Measurements from ENCODE around the gene TMEM63C.

TMEM63C gene

DNA sequence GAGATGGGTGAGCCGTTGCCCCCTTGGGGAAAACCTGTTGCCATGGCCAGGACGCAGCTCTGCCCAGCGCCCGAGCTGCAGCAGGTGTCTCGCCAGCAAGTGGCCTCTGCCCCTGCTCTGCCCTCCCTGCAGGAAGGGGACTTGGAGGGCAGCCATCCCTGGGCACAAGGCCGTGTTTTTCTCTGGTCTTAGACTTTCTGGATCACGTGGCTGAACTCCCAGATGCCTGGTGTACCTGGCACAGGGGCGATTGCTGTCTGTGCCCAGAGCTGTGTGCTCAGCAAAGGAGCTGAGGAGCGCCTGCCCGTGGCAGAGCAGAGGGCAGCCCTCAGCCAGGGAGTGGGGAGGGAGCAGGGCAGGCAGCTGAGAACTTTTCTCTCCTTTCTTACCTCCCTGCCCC is 38.0 kb downstream of the TMEM63C start:
- no peaks in the 10 kb centered on the region for H3F3A ChIP-seq (ENCODE audit: insufficient read depth, low read length)
- H3K79me2 ChIP-seq (ENCODE audit: insufficient read depth, low read length), result no peaks in the 10 kb centered on the region
- no peak overlapping the region for H3K27ac ChIP-seq (ENCODE audit: low read depth, low read length, poor library complexity, severe bottlenecking)
- H3K36me3 ChIP-seq (ENCODE audit: insufficient read depth, low read length), result no peaks in the 10 kb centered on the region
- no peaks in the 10 kb centered on the region for H4K20me1 ChIP-seq (ENCODE audit: insufficient read depth, low read length)
- H3K4me1 ChIP-seq (ENCODE audit: insufficient read depth, low read length, severe bottlenecking), result no peaks in the 10 kb centered on the region
- H3K4me3 ChIP-seq (ENCODE audit: low read depth, low read length, poor library complexity, severe bottlenecking), result no peak overlapping the region
- no peaks in the 10 kb centered on the region for H3K27me3 ChIP-seq (ENCODE audit: insufficient read depth, low read length)
- no peak overlapping the region for H3K4me2 ChIP-seq (ENCODE audit: low read length)
- TF ChIP-seq, protein P1, sequence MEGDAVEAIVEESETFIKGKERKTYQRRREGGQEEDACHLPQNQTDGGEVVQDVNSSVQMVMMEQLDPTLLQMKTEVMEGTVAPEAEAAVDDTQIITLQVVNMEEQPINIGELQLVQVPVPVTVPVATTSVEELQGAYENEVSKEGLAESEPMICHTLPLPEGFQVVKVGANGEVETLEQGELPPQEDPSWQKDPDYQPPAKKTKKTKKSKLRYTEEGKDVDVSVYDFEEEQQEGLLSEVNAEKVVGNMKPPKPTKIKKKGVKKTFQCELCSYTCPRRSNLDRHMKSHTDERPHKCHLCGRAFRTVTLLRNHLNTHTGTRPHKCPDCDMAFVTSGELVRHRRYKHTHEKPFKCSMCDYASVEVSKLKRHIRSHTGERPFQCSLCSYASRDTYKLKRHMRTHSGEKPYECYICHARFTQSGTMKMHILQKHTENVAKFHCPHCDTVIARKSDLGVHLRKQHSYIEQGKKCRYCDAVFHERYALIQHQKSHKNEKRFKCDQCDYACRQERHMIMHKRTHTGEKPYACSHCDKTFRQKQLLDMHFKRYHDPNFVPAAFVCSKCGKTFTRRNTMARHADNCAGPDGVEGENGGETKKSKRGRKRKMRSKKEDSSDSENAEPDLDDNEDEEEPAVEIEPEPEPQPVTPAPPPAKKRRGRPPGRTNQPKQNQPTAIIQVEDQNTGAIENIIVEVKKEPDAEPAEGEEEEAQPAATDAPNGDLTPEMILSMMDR (IDR thresholded peaks at IDR 0.05; ENCODE audit: low read length), result no peak
- no peak for TF ChIP-seq EZH2 (IDR thresholded peaks at IDR 0.05; ENCODE audit: borderline replicate concordance, low read length)
- no peaks in the 10 kb centered on the region for H3K9me2 ChIP-seq (ENCODE audit: low read depth, low read length)
- H3K9me3 ChIP-seq (ENCODE audit: low read length), result no peaks in the 10 kb centered on the region
- no peak overlapping the region for H2AFZ ChIP-seq (ENCODE audit: low read length)
- H3K9ac ChIP-seq (ENCODE audit: low read length), result no peak overlapping the region

- H3K36me3 ChIP-seq (ENCODE audit: insufficient read depth, low read length), result no peaks in the 10 kb centered on the region
- H3K4me1 ChIP-seq (ENCODE audit: insufficient read depth, low read length, severe bottlenecking), result no peaks in the 10 kb centered on the region
- no peaks in the 10 kb centered on the region for H3K9me3 ChIP-seq (ENCODE audit: low read length)
- H3K27me3 ChIP-seq (ENCODE audit: insufficient read depth, low read length), result no peaks in the 10 kb centered on the region
- H3K4me2 ChIP-seq (ENCODE audit: low read length), result no peak overlapping the region
- no peak overlapping the region for H2AFZ ChIP-seq (ENCODE audit: low read length)
- H3K27ac ChIP-seq (ENCODE audit: low read depth, low read length, poor library complexity, severe bottlenecking), result no peak overlapping the region
- no peak overlapping the region for H3K4me3 ChIP-seq (ENCODE audit: low read depth, low read length, poor library complexity, severe bottlenecking)
- TF ChIP-seq, protein P1 (IDR thresholded peaks at IDR 0.05; ENCODE audit: low read length), result no peak
- TF ChIP-seq EZH2 (IDR thresholded peaks at IDR 0.05; ENCODE audit: borderline replicate concordance, low read length), result no peak
- H3K9me2 ChIP-seq (ENCODE audit: low read depth, low read length), result no peaks in the 10 kb centered on the region
- no peaks in the 10 kb centered on the region for H3F3A ChIP-seq (ENCODE audit: insufficient read depth, low read length)
- no peaks in the 10 kb centered on the region for H3K79me2 ChIP-seq (ENCODE audit: insufficient read depth, low read length)
- no peak overlapping the region for H3K9ac ChIP-seq (ENCODE audit: low read length)
- H4K20me1 ChIP-seq (ENCODE audit: insufficient read depth, low read length), result no peaks in the 10 kb centered on the region
Measured at GRCh38 chr14:77220246-77221017, 38.8 kb downstream of the TMEM63C start.

DNA sequence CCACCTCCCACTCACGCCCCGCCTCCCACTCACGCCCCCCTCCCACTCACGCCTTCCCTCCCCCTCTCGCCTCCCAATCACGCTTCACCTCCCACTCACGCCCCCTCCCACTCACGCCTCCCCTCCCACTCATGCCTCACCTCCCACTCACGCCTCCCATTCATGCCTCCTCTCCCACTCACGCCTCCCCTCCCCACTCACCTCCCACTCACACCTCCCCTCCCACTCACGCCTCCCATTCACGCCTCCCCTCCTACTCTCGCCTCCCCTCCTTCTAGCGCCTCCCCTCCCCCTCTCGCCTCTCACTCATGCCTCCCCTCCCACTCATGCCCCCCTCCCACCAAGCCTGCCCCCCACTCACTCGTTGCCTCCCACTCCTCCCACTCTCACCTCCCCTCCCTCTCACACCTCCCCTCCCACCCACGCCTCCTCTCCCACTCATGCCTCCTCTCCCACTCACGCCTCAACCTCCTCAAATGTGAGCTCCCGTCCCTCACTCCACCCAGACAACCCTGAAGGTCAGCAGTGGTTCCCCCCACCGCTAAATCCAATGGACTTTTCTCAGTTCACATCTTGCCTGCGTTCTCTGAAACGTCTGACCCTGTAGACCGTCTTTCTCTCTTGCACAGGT is 39.8 kb downstream of the TMEM63C start:
- H3K79me2 ChIP-seq (ENCODE audit: insufficient read depth, low read length), result no peaks in the 10 kb centered on the region
- H3K9me2 ChIP-seq (ENCODE audit: low read depth, low read length), result no peaks in the 10 kb centered on the region
- H3K4me3 ChIP-seq (ENCODE audit: low read depth, low read length, poor library complexity, severe bottlenecking), result no peak overlapping the region
- no peaks in the 10 kb centered on the region for H3K4me1 ChIP-seq (ENCODE audit: insufficient read depth, low read length, severe bottlenecking)
- H3K9ac ChIP-seq (ENCODE audit: low read length), result no peak overlapping the region
- no peaks in the 10 kb centered on the region for H3K27me3 ChIP-seq (ENCODE audit: insufficient read depth, low read length)
- H3K4me2 ChIP-seq (ENCODE audit: low read length), result no peak overlapping the region
- no peaks in the 10 kb centered on the region for H4K20me1 ChIP-seq (ENCODE audit: insufficient read depth, low read length)
- H3F3A ChIP-seq (ENCODE audit: insufficient read depth, low read length), result no peaks in the 10 kb centered on the region
- H3K27ac ChIP-seq (ENCODE audit: low read depth, low read length, poor library complexity, severe bottlenecking), result no peak overlapping the region
- H3K36me3 ChIP-seq (ENCODE audit: insufficient read depth, low read length), result no peaks in the 10 kb centered on the region
- no peak overlapping the region for H2AFZ ChIP-seq (ENCODE audit: low read length)
- H3K9me3 ChIP-seq (ENCODE audit: low read length), result no peaks in the 10 kb centered on the region
- no peak for TF ChIP-seq EZH2 (IDR thresholded peaks at IDR 0.05; ENCODE audit: borderline replicate concordance, low read length)
- TF ChIP-seq, protein P1 (IDR thresholded peaks at IDR 0.05; ENCODE audit: low read length), result no peak

Measured in OCI-LY1 (cell line).